ENCODE results near the gene FCHO1.
"Not testable (repeated sequence)": the region's sequence is repeated elsewhere in the genome, so short reads cannot be mapped to it uniquely, and the experiment has no call there.

Gene FCHO1

GRCh38 chr19:17796838-17797423 lies 45.7 kb downstream of the FCHO1 start:
- no peak for DNase-seq

GRCh38 chr19:17797424-17798201 lies 46.3 kb downstream of the FCHO1 start:
- no peak for DNase-seq

- not testable (repeated sequence) for DNase-seq
Measured at GRCh38 chr19:17798599-17798998, 47.3 kb downstream of the FCHO1 start.

- no peak for DNase-seq
Measured at GRCh38 chr19:17802137-17802858, 51.0 kb downstream of the FCHO1 start.

- no peak for DNase-seq
Measured at GRCh38 chr19:17803264-17803896, 52.1 kb downstream of the FCHO1 start.

- no peak for DNase-seq
Measured at GRCh38 chr19:17805427-17805826, 54.1 kb downstream of the FCHO1 start.

- DNase-seq: no peak
Measured at GRCh38 chr19:17806945-17807344, 55.7 kb downstream of the FCHO1 start.

GRCh38 chr19:17807731-17808316 lies 56.5 kb downstream of the FCHO1 start:
- DNase-seq: no peak

- DNase-seq: no peak
Measured at GRCh38 chr19:17811103-17811502, 59.8 kb downstream of the FCHO1 start.

GRCh38 chr19:17811681-17812080 lies 60.4 kb downstream of the FCHO1 start:
- no peak for DNase-seq

- DNase-seq: no peak
Measured at GRCh38 chr19:17812099-17812498, 60.8 kb downstream of the FCHO1 start.

- DNase-seq: no peak
Measured at GRCh38 chr19:17817668-17818363, 66.5 kb downstream of the FCHO1 start.

GRCh38 chr19:17821190-17821589 lies 69.9 kb downstream of the FCHO1 start, which contains the start of gene INSL3:
Gene INSL3 (minus strand): TSS chr19:17821519. CDS start chr19:17821506, 13 bp downstream.
- no peak for DNase-seq

- no peak for DNase-seq
Measured at GRCh38 chr19:17824339-17824738, 73.1 kb downstream of the FCHO1 start.

- no peak for DNase-seq
Measured at GRCh38 chr19:17826508-17827056, 75.3 kb downstream of the FCHO1 start.

- DNase-seq: no peak
Measured at GRCh38 chr19:17829855-17830566, 78.7 kb downstream of the FCHO1 start.

- DNase-seq: no peak
Measured at GRCh38 chr19:17830567-17831418, 79.5 kb downstream of the FCHO1 start.

- DNase-seq: no peak
Measured at GRCh38 chr19:17831419-17831888, 80.2 kb downstream of the FCHO1 start.

- DNase-seq: no peak
Measured at GRCh38 chr19:17832443-17833208, 81.3 kb downstream of the FCHO1 start.

All from NCI-H2107 (cell line).